ENCODE data around the gene LYZL1. TPM values are rescaled to one million over a fixed set of nuclear protein-coding genes. Genes with fewer than 3 reads are reported as not detected.
"Not testable (repeated sequence)": the region's sequence is repeated elsewhere in the genome, so short reads cannot be mapped to it uniquely, and the experiment has no call there.

The LYZL1 gene
- total and polyA plus RNA-seq, 5 donors from 2014 or later = not detected

DNA sequence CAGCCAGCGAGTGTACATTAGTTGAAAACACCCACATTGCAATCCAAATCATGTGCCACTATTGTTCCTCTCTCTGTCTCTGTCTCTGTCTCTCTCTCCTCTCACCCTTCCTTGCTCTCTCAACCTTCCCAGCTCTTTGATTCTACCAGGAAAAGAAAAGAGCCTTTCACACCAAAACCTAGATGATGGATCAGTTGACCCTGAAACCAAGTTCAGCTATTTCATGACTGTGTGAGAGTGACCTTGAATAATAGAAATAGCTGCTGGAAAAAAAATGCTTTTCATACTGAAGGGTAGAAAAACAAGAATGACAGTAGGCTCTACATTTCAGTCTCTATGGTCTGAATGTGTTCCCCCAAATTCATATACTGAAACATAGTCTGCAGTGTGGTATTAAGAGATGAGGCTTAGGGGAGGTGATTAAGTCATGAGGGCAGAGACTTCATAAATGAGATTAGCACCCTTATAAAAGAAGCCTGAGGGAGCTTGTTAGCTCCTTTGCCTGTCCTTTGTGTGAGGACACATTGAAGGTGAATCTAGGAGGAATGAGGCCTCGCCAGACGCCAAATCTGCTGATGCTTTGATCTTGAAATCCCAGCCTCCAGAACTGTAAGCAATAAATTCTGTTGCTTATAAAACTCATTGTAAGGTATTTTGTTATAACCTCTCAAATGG lies 65.2 kb downstream of the LYZL1 start:
- Mint-ChIP-seq H3K4me3 (no peak overlapping the region), H3K4me1 (no peaks in the 10 kb centered on the region), H3K27ac (no peak overlapping the region), H3K27me3 (no peaks in the 10 kb centered on the region), H3K36me3 (no peaks in the 10 kb centered on the region), H3K9me3 (peaks cover 0 to 3% (median 0%) of the 10 kb centered on the region in 7 donors)
- DNase-seq (no peak), ATAC-seq (ENCODE audit: low read depth in 2 of 2) (no peak)
- Histone ChIP-seq H3K9me3 (ENCODE audit: control insufficient read depth in 2 of 2, low read length in 2 of 2) (no peaks in the 10 kb centered on the region), H3K4me3 (ENCODE audit: low read depth, low read length) (no peak overlapping the region), H3K4me1 (ENCODE audit: control insufficient read depth, insufficient read depth, low read length, poor library complexity, severe bottlenecking) (no peaks in the 10 kb centered on the region), H3K36me3 (ENCODE audit: control insufficient read depth, insufficient read depth, low read length) (no peaks in the 10 kb centered on the region), H3K27ac (ENCODE audit: insufficient read depth, low read length, poor library complexity, severe bottlenecking) (no peak overlapping the region), H3K27me3 (ENCODE audit: control insufficient read depth, insufficient read depth, low read length) (no peaks in the 10 kb centered on the region)

DNA sequence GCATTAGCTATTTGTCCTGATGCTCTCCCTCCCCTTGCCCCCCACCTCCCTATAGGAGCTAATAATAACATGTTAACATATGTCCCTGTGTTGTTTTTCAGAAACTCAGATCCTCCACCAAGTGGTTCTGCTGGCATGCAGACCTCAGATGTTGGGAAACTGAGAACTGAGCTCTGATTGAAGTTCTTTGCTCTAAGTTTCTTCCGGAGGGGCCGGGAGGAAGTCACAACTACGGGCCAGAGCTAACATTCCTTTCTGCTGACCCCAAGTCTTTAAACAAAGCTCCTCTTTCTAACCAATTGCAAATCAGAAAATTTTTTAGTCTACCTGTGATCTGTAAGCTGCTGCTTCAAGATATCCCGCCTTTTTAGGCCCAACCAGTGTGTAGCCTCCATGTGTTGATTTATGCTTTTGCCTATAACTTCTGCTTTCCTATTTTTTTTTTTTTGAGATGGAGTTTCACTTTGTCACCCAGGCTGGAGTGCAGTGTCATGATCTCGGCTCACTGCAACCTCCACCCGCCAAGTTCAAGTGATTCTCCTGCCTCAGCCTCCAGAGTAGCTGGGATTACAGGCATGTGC lies 66.6 kb downstream of the LYZL1 start:
- no peak overlapping the region for H3K4me3 Mint-ChIP-seq
- Histone ChIP-seq H3K4me1 (ENCODE audit: control insufficient read depth, insufficient read depth, low read length, poor library complexity, severe bottlenecking) (no peaks in the 10 kb centered on the region), H3K27me3 (ENCODE audit: control insufficient read depth, insufficient read depth, low read length) (no peaks in the 10 kb centered on the region), H3K4me3 (ENCODE audit: low read depth, low read length) (no peak overlapping the region), H3K27ac (ENCODE audit: insufficient read depth, low read length, poor library complexity, severe bottlenecking) (no peak overlapping the region), H3K36me3 (ENCODE audit: control insufficient read depth, insufficient read depth, low read length) (no peaks in the 10 kb centered on the region), H3K9me3 (ENCODE audit: control insufficient read depth in 2 of 2, low read length in 2 of 2) (no peaks in the 10 kb centered on the region)
- H3K4me1 Mint-ChIP-seq = no peaks in the 10 kb centered on the region
- no peaks in the 10 kb centered on the region for H3K36me3 Mint-ChIP-seq
- peaks cover 0 to 3% (median 0%) of the 10 kb centered on the region in 7 donors for H3K9me3 Mint-ChIP-seq
- H3K27me3 Mint-ChIP-seq = no peaks in the 10 kb centered on the region
- DNase-seq (no peak), ATAC-seq (ENCODE audit: low read depth in 2 of 2) (no peak)
- H3K27ac Mint-ChIP-seq = no peak overlapping the region

DNA sequence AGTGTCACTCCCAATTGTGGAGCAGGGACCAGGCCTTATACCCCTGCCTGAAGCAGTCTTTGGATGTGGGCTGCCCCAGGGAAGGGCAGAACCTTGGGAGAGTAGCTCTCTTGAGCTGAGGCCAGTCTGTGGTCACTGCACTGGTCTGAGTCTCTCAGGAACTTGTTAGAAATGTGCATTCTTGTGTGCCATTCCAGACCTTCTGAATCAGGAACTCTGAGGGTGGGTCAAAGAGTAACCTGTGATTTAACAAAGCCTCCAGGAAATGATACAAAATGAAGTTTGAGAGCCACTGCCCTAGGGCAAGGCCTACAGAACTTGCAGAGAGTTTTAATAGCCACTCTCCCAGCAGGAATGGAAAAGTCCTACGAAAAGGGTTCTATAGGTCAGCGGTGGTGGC lies 68.1 kb downstream of the LYZL1 start:
- Histone ChIP-seq H3K4me3 (ENCODE audit: low read depth, low read length) (no peak overlapping the region), H3K9me3 (ENCODE audit: control insufficient read depth in 2 of 2, low read length in 2 of 2) (no peaks in the 10 kb centered on the region), H3K27me3 (ENCODE audit: control insufficient read depth, insufficient read depth, low read length) (no peaks in the 10 kb centered on the region), H3K36me3 (ENCODE audit: control insufficient read depth, insufficient read depth, low read length) (no peaks in the 10 kb centered on the region), H3K27ac (ENCODE audit: insufficient read depth, low read length, poor library complexity, severe bottlenecking) (no peak overlapping the region), H3K4me1 (ENCODE audit: control insufficient read depth, insufficient read depth, low read length, poor library complexity, severe bottlenecking) (no peaks in the 10 kb centered on the region)
- Mint-ChIP-seq H3K4me3 (no peak overlapping the region), H3K27me3 (no peaks in the 10 kb centered on the region), H3K4me1 (no peaks in the 10 kb centered on the region), H3K9me3 (peaks cover 0 to 1% (median 0%) of the 10 kb centered on the region in 7 donors), H3K36me3 (no peaks in the 10 kb centered on the region), H3K27ac (no peak overlapping the region)
- ATAC-seq (ENCODE audit: low read depth in 2 of 2) (no peak), DNase-seq (no peak)

DNA sequence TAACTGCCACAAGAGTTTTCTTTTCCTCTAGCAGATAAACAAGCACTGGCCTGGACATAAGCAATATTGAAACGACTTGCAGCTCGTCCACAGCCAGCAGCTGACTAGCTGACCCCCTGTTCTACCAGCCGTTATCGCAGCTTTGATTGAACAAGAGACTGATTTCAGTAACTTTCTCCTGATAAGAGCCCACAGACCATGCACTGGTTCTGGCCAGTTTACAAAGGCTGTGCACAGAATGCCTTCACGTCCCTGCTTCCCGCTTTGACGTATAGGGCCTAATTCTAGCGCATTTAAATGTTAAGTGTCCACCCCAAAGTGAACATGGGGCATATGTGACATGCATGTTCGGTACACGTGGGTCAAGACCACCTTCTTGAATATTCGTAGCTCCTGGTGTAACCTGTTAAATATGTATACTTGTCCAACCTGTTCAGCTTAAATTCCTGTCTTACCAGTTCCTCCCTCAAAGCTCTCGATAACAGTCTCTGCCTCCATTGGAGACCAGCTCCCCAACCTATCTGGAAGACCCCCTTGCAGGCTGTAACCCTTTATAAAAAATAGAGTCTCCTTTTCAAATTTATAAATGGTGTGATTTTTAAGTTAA lies 69.2 kb downstream of the LYZL1 start:
- no peak for ATAC-seq (ENCODE audit: low read depth in 2 of 2)
- Histone ChIP-seq H3K4me1 (ENCODE audit: control insufficient read depth, insufficient read depth, low read length, poor library complexity, severe bottlenecking) (no peaks in the 10 kb centered on the region), H3K4me3 (ENCODE audit: low read depth, low read length) (no peak overlapping the region), H3K36me3 (ENCODE audit: control insufficient read depth, insufficient read depth, low read length) (no peaks in the 10 kb centered on the region), H3K27me3 (ENCODE audit: control insufficient read depth, insufficient read depth, low read length) (no peaks in the 10 kb centered on the region), H3K27ac (ENCODE audit: insufficient read depth, low read length, poor library complexity, severe bottlenecking) (no peak overlapping the region), H3K9me3 (ENCODE audit: control insufficient read depth in 2 of 2, low read length in 2 of 2) (no peaks in the 10 kb centered on the region)
- Mint-ChIP-seq H3K4me3 (no peak overlapping the region), H3K9me3 (peaks cover 0 to 1% (median 0%) of the 10 kb centered on the region in 7 donors), H3K27ac (no peak overlapping the region), H3K36me3 (no peaks in the 10 kb centered on the region), H3K4me1 (no peaks in the 10 kb centered on the region), H3K27me3 (no peaks in the 10 kb centered on the region)
- no peak for DNase-seq

DNA sequence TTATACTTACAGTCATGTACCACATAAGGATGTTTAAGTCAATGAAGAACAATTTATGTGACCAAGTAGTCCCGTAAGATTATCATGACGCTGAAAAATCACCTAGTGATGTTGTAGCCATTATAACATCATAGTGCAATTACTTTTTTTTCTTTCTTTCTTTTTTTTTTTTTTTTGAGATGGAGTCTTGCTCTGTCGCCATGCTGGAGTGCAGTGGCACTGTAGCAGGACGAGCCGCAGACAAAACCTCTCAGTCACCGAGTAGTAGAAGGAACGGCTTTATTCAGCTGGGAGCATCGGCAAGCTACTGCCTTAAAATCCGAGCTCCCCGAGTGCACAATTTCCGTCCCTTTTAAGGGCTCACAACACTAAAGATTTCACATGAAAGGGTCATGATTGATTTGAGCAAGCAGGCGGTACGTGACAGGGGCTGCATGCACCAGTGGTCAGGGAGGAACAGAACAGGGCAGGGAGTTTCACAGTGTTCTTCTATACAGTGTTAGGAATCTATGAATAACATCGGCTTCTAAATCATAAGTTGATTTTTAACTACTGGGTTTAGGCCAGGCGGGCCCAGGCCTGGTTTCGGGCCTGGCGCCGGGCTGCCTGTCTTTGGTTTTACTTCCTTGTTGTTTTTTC lies 71.5 kb downstream of the LYZL1 start:
- not testable (repeated sequence) for H3K36me3 ChIP-seq (ENCODE audit: control insufficient read depth, insufficient read depth, low read length); DNase-seq; H3K27me3 ChIP-seq (ENCODE audit: control insufficient read depth, insufficient read depth, low read length); H3K27ac ChIP-seq (ENCODE audit: insufficient read depth, low read length, poor library complexity, severe bottlenecking); H3K9me3 Mint-ChIP-seq; H3K4me3 Mint-ChIP-seq; ATAC-seq (ENCODE audit: low read depth in 2 of 2); H3K4me1 ChIP-seq (ENCODE audit: control insufficient read depth, insufficient read depth, low read length, poor library complexity, severe bottlenecking); H3K4me1 Mint-ChIP-seq; H3K4me3 ChIP-seq (ENCODE audit: low read depth, low read length); H3K27ac Mint-ChIP-seq; H3K27me3 Mint-ChIP-seq; H3K36me3 Mint-ChIP-seq; H3K9me3 ChIP-seq (ENCODE audit: control insufficient read depth in 2 of 2, low read length in 2 of 2)
